Measurements from ENCODE around the gene SPPL2A.
A peak's percentile ranks its signal among the peaks of the same experiment; 100 is the strongest.

SPPL2A gene

DNA sequence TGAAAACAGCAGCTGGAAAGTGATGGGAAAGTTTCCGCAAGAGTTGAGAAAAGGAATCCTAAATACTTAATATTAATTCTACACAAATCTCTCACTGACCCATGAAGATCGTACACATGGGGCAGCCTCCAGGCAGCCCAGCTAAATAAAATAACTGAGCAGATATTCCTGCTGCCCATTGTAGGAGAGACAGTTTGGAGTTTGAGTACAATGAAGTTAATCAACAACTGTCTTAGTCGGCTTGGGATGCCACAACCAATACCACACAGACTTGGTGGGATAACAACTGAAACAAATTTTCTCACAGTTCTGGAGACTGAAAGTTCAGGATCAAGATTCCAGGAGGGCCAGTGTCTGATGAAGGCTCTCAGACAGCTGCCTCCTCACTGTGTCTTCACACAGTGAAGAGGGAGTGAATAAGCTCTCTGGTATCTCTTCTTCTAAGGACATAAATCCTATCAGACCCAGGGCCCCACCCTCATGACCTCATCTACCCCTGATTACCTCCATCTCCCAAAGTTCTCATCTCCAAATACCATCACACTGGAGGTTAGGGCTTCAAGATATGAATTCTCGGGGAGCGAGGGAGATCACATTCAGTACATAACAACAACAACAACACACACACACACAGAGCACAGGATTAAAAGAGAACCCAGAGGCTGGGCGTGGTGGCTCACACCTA lies 88.6 kb downstream of the SPPL2A start:
- Histone ChIP-seq H3K36me3 (ENCODE audit: control insufficient read depth in 2 of 2, insufficient read depth in 1 of 2, low read length in 2 of 2) (no peaks in the 10 kb centered on the region; a peak in 1 of 3 replicates), H3K27ac (ENCODE audit: extremely low read depth, low read depth, low read length) (no peak overlapping the region), H3K9me3 (ENCODE audit: control insufficient read depth, insufficient read depth, low read depth, low read length) (no peaks in the 10 kb centered on the region), H3K4me1 (ENCODE audit: control insufficient read depth, insufficient read depth, low read length) (no peaks in the 10 kb centered on the region), H3K4me3 (ENCODE audit: low read depth, low read length) (no peak overlapping the region)
- ChIA-PET CTCF (interaction anchor here (0.9 to 3.3 kb wide), 5 partner anchors 9 to 516 kb away, joined by 3 to 19 read pairs (median 3); no protein-coding TSS in a partner anchor), POLR2A (no interaction called here)
- no peak for TF ChIP-seq ZSCAN30 (tag by site-specific recombination; IDR thresholded peaks at IDR 0.05)
- TF ChIP-seq, protein P1, sequence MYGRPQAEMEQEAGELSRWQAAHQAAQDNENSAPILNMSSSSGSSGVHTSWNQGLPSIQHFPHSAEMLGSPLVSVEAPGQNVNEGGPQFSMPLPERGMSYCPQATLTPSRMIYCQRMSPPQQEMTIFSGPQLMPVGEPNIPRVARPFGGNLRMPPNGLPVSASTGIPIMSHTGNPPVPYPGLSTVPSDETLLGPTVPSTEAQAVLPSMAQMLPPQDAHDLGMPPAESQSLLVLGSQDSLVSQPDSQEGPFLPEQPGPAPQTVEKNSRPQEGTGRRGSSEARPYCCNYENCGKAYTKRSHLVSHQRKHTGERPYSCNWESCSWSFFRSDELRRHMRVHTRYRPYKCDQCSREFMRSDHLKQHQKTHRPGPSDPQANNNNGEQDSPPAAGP (tag by site-specific recombination; IDR thresholded peaks at IDR 0.05), result peak; percentile 50; the same call in 1 of the 2 replicates
- 0 out of 2 replicates have a peak, but pooled peaks have one; percentile 31 for TF ChIP-seq ZNF366 (tag by site-specific recombination; conservative IDR thresholded peaks at IDR 0.05)
- TF ChIP-seq ZNF501 (tag by site-specific recombination; IDR thresholded peaks at IDR 0.05), result no peak
- TF ChIP-seq ZSCAN16 (tag by site-specific recombination; IDR thresholded peaks at IDR 0.05), result no peak
- TF ChIP-seq KLF1 (tag by site-specific recombination; IDR thresholded peaks at IDR 0.05), result peak; percentile 73
- TF ChIP-seq, protein P2, sequence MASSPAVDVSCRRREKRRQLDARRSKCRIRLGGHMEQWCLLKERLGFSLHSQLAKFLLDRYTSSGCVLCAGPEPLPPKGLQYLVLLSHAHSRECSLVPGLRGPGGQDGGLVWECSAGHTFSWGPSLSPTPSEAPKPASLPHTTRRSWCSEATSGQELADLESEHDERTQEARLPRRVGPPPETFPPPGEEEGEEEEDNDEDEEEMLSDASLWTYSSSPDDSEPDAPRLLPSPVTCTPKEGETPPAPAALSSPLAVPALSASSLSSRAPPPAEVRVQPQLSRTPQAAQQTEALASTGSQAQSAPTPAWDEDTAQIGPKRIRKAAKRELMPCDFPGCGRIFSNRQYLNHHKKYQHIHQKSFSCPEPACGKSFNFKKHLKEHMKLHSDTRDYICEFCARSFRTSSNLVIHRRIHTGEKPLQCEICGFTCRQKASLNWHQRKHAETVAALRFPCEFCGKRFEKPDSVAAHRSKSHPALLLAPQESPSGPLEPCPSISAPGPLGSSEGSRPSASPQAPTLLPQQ (tag by site-specific recombination; IDR thresholded peaks at IDR 0.05), result 0 out of 2 replicates have a peak, but pooled peaks have one; percentile 38

DNA sequence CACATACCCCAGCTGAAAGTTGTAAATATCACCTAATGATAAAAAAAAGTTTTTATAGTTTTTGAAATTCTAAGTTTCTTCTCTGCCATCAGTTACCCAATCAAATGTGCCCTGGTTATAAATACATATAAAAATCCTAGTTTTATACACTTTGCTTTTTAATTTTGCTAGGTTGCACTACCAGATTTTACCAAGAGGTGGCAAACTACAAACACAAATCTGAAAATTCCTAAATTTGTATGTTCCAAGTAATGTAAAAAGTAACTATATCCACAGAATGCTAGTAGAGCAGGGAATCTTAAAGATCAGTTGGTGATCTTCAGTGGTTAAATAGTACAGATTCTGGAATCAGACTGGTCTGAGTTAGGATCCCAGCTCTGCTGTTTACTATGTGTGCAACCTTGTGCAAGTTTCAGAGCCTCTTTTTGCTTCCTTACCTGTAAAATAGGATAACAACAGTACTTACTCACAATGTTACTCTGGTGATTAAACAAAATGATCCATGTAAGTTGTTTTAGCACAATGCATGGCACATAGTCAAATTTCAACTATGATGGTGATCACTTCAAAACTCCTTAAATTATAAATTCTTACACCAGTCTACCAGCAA lies 89.9 kb downstream of the SPPL2A start:
- ChIA-PET CTCF (interaction anchor here (0.5 to 3.3 kb wide), 5 partner anchors 20 to 1526 kb away, joined by 3 to 19 read pairs (median 3); no protein-coding TSS in a partner anchor), POLR2A (interaction anchor here (0.6 kb wide), 1 partner anchor 210 kb away, joined by 5 read pairs; no protein-coding TSS in a partner anchor)
- Histone ChIP-seq H3K36me3 (ENCODE audit: control insufficient read depth in 2 of 2, insufficient read depth in 1 of 2, low read length in 2 of 2) (no peaks in the 10 kb centered on the region; a peak in 1 of 3 replicates), H3K4me1 (ENCODE audit: control insufficient read depth, insufficient read depth, low read length) (no peaks in the 10 kb centered on the region), H3K4me3 (ENCODE audit: low read depth, low read length) (no peak overlapping the region), H3K27ac (ENCODE audit: extremely low read depth, low read depth, low read length) (no peak overlapping the region), H3K9me3 (ENCODE audit: control insufficient read depth, insufficient read depth, low read depth, low read length) (no peaks in the 10 kb centered on the region)
- TF ChIP-seq IKZF3 (tag by site-specific recombination; IDR thresholded peaks at IDR 0.05), result 0 out of 2 replicates have a peak, but pooled peaks have one; percentile 25
- TF ChIP-seq ZNF660 (tag by site-specific recombination; IDR thresholded peaks at IDR 0.05), result peak; percentile 22; the same call in 1 of the 2 replicates
- TF ChIP-seq ZNF146 (tag by site-specific recombination; IDR thresholded peaks at IDR 0.05), result no peak
- peak; percentile 54 for TF ChIP-seq ZNF654 (tag by site-specific recombination; IDR thresholded peaks at IDR 0.05; ENCODE audit: low read depth)

DNA sequence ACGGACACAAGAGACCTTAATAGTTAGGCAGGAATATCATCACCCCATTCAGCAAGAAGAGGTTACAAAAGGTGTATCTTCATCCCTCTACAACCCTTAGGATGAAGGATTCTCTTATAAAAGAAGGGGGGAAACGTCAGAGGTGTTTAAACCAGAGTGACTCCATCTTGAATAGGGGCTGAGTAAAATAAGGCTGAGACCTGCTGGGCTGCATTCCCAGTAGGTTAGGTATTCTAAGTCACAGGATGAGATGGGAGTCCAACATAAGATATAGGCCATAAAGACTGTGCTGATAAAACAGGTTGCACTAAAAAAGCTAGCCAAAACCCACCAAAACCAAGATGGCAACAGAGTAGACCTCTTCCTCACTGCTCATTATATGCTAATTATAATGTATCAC lies 95.4 kb downstream of the SPPL2A start:
- peaks cover 0 to 3% of the 10 kb centered on the region in 2 experiments; a peak in 1 of 3 replicates for H3K36me3 ChIP-seq (ENCODE audit: control insufficient read depth in 2 of 2, insufficient read depth in 1 of 2, low read length in 2 of 2)
- H3K4me1 ChIP-seq (ENCODE audit: control insufficient read depth, insufficient read depth, low read length), result no peaks in the 10 kb centered on the region
- no peak for TF ChIP-seq ZNF610 (tag by site-specific recombination; IDR thresholded peaks at IDR 0.05; ENCODE audit: borderline replicate concordance)
- no peak for TF ChIP-seq ZNF248 (tag by site-specific recombination; IDR thresholded peaks at IDR 0.05)
- TF ChIP-seq, protein P3, sequence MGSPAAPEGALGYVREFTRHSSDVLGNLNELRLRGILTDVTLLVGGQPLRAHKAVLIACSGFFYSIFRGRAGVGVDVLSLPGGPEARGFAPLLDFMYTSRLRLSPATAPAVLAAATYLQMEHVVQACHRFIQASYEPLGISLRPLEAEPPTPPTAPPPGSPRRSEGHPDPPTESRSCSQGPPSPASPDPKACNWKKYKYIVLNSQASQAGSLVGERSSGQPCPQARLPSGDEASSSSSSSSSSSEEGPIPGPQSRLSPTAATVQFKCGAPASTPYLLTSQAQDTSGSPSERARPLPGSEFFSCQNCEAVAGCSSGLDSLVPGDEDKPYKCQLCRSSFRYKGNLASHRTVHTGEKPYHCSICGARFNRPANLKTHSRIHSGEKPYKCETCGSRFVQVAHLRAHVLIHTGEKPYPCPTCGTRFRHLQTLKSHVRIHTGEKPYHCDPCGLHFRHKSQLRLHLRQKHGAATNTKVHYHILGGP (tag by site-specific recombination; IDR thresholded peaks at IDR 0.05), result no peak
- no peak for TF ChIP-seq ZBTB48 (tag by site-specific recombination; IDR thresholded peaks at IDR 0.05)
- CTCF ChIA-PET, result no interaction called here
- H3K27ac ChIP-seq (ENCODE audit: extremely low read depth, low read depth, low read length), result no peak overlapping the region
- H3K9me3 ChIP-seq (ENCODE audit: control insufficient read depth, insufficient read depth, low read depth, low read length), result no peaks in the 10 kb centered on the region
- POLR2A ChIA-PET, result no interaction called here
- H3K4me3 ChIP-seq (ENCODE audit: low read depth, low read length), result no peak overlapping the region

All from HEK293 (cell line).